ENCODE results near the gene OR14A2.
"Not testable (repeated sequence)": the region's sequence is repeated elsewhere in the genome, so short reads cannot be mapped to it uniquely, and the experiment has no call there.

The OR14A2 gene

DNA sequence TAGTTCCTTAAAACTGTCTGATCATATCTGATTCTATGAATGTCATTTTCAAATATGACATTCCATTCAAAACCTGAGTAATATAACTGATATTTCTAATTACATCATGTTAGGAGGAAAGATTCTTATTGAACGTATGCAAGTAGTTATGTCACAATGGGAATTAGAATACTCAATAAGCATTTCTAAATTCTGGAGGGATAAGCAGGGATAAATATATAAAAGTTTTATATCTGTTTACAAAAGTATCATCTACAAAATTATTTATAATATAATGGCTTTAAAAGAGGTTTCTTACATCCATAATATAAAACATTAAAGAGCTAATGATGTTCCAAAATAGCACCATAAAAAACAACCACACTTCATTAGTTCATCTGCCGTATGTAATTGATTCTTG, at the start of gene OR14A2:
Gene OR14A2 (minus strand): TSS at position 101 of the 400 bp plus-strand sequence.
- no peak for DNase-seq

DNA sequence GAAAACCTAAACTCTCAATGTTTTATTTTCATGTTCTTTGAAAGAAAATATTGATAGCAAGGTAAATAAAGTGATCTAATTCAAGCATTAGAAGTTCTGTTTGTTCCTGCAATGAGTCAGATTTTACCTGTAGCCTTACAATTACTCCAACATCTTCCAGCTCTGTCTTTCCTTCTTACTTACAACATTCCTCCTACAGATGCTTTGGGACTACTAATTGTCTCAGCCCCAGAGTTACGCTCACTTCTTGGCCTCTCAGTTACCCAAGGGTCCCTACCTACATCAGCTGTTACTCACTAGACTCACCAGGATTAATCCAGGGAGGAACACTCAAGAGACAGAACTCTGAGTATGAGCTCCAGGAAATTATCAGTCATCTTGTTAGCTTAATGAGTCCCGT, 49.6 kb upstream of the OR14A2 start:
- DNase-seq, result no peak

DNA sequence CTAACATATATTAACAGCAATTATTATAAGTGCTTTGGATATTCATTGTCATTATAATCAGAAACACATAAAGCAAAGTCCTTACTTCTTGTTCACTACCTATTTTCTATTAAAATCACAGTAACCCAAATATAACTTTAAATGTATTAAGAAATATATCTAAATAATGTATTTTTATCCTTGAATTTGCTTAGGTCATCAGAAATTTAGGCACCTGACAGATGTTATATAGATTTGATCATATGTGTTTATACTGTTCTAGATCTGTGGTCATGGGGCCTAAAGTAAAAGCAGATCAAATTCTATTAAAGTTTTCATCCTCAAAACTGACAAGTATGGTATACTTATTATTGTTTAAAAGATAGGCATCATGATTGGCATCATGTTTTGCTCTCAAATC, 21.7 kb upstream of the OR14A2 start:
- DNase-seq, result no peak

DNA sequence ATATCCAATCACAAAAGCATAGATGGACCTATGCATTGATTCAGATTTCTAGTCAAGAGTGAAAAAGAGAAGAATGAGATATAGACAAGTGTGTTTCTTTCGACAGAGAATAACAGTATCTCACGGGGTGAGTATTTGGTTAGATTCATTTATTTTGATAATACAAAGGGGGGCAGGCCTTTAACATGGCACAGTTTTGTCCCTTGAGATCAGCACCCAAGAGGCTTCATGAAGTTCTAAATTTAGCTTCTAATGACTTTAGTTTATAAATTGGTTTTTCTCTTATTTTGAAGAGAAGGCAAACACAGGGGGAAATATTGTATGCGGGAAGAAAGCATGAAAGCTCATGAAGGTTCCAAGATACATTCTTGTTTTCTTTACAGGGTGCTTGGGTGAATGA, 12.5 kb upstream of the OR14A2 start, which contains the start of gene OR1C1:
Gene OR1C1 (minus strand): TSS at position 101 of the 400 bp plus-strand sequence. CDS start 2,150 bp downstream, outside the sequence.
- DNase-seq, result no peak

DNA sequence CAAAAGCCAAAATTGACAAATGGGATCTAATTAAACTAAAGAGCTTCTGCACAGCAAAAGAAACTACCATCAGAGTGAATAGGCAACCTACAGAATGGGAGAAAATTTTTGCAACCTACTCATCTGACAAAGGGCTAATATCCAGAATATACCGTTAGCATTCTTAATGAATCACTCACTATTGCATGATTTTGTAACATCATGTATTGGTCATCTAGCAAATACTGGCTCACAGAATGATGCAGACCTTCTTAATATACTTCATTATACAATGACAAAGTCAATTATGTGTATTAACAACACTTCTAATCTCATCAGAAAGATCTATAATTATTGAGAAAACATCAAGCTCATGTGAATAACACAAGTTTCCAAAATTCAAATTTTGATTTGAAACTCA, 6.4 kb upstream of the OR14A2 start:
- DNase-seq, result not testable (repeated sequence)

DNA sequence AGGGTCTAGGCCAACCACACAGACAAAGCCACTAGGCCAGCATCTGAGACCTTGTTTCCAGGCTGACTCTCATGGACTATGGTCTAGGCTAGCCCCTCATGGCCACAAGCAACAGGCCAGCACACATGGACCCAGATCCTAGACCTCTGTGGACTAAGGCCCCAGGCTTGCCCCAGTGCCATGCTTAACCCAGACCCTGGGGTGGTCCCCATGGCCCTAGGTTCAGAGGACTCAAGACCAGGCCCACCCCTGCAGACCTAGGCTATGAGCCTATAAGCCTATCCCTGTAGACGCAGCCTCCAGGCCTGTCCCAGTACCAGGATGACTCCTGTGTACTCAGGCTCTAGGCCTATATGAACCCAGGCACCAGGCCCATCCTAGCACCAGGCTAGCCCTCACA, 1.9 kb upstream of the OR14A2 start:
- no peak for DNase-seq

DNA sequence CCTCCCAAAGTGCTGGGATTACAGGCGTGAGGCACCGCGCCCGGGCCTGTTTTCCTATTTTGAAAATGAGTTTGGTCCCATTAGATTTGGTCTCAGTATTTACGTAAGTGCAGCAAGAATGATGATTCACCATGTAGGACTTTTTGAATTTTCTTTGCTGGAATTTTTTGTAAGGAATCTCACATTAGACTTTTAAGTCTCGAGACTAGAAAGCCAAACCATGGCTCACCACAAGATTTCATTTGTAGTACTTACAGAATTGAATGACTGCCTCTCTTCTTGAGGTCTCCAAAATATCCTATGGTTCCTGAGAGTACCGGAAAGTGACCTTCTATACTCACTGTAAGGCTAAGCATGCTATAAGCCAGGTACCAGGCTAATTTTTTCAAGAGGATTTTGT, 325 bp downstream of the OR14A2 start:
- no peak for DNase-seq

DNA sequence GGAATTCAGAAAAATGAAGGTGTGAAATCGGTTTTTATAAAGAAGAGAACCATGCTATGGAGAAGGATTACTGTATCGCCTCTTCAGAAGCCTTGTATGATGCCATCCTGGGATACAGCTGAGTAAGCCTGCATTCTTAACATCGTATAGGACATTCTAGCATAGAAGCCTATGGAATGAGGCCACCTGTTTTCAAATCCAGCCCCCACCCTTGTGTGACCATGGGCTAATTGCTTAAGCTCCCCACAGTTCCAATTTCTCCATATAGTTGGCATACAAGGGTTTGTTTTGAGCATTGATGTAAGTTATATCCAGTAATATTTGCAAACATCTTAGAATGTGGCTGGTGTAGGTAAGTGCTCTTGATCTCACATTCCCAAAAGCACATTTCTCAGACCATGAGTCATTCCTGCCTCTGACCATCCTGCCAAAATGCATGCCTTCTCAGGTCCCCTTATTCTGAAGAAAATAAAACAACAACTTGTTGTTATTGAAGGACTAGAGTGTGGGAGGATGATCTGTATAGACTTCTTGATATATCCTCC, 1.5 kb downstream of the OR14A2 start:
- DNase-seq, result no peak

DNA sequence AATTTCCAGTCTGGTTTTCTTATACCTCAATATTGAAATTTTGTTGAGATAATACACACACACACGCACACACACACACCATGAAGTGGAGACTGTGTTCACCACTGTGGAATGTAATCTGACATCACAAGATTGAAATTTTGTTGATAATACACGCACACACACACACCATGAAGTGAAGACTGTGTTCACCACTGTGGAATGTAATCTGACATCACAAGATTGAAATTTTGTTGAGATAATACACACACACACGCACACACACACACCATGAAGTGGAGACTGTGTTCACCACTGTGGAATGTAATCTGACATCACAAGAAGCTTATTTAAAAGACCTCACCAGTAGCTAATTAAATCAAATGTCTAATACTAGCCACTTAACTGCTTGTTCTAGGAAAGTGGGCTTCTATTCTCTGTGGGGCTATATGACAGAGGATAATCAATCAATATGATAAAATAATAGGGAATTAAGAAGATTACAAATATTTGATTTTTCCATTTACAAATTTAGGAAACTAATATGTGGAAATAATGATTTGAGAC, 5.7 kb downstream of the OR14A2 start:
- DNase-seq, result not testable (repeated sequence)

DNA sequence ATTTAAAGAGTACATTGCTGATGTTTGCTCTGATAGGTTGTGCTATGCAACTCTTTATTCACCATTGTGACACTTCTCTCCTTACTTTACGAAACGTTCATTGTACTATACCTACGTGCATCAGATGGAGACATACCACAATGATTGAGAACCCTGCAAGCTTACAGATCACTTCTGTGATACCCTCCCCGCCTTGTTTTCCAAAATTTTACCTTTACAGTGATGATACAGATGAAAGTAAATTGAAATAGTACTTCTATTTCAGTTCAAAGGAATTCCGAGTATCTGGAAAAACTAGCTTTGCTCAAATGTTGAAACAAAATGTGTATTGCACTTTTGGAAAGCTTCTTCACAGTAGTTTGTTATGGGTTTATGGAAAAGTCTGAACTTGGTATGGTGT, 6.2 kb downstream of the OR14A2 start:
- DNase-seq, result no peak

DNA sequence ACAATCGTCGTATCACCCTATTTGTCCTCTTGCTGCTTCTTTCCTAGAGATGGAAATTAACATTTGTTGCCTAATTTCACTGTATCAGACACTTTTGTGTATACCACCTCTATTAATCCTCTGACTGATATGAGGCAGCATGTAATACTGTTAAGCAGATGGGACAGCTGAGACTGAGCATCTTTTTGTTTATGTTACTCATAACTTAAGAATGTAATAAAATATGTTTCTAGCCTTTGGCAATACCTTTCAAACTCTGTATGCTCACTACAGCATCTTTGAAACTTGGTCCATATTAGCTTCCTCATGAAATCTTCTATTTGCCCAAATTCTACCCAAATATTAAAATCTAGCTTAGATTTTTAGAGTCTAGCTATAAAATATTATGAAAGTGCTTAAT, 7.2 kb downstream of the OR14A2 start:
- DNase-seq, result no peak

DNA sequence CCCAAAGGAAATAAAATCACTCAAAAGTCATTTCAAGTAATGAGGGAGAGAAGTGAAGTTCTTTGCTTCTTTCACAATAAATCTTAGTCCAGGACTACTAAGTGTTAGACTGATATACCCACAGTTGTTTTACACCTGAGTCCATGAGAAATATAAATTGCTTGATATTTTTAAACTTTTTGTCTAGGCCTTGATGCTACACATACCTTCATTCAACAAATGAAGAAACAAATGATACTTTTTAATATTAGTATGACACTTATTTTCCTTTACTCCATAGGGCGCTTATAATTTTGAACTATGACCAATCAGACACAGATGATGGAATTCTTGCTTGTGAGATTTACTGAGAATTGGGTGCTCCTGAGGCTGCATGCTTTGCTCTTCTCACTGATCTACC, 9.6 kb downstream of the OR14A2 start, which contains the start of gene OR14K1:
Gene OR14K1 (plus strand): TSS at position 301 of the 400 bp plus-strand sequence. CDS start 0 bp downstream, at position 301.
- no peak for DNase-seq

DNA sequence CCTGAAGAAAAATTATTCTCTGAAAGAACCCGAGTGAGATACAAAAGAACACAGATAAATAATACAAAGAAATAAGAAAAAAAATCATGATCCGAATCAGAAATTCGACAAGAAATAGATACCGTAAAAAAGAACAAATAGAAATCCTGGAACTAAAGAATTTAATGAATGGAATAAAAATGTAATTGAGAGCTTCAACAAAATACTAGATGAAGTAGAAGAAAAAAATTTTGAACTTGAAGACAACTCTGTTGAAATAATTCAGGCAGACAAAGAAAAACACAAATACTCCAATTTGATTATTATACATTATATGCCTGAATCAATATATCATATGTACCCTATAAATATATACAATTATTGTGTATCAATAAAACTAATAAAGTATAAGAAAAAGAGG, 26.7 kb downstream of the OR14A2 start:
- no peak for DNase-seq

DNA sequence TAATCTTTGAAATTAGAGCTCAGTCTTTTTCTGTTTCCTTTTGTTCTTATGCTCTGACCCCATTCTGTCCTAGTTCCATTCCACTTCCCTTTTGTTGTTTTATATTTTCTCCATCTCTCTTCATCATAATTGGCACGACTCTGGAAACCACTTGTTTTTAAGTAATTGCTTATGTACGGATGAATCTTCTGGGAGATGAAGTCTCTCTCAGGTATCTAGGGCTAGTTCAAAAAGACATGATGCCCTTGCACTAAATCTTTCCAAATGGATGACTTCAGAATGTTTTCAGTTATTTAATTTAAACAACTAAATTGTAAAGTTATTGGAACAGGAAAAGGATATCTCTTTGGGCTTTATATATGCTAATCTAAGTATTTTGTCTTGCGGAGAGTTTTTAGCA, 31.4 kb downstream of the OR14A2 start, which contains the start of gene OR6F1:
Gene OR6F1 (minus strand): TSS at position 101 of the 400 bp plus-strand sequence. CDS start 3,891 bp downstream, outside the sequence.
- DNase-seq, result no peak

DNA sequence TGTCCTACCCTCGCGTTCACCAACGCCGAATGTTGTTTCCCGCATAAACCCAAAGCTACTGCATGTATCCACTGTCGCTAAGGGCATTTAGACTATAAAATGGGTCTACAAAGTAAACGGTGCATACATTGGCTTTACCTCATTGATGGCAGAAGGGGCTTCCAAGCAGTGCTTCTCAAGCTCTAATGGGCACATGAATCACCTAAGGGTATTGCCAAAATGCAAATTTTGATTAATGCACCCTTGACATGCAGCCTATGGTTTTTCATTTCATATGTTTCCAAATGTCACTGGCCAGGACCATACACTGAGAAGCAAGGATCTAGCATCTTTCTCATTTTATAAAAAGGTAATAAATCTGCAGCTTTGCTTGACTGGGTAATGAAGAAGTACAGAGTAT, 34.2 kb downstream of the OR14A2 start:
- no peak for DNase-seq

DNA sequence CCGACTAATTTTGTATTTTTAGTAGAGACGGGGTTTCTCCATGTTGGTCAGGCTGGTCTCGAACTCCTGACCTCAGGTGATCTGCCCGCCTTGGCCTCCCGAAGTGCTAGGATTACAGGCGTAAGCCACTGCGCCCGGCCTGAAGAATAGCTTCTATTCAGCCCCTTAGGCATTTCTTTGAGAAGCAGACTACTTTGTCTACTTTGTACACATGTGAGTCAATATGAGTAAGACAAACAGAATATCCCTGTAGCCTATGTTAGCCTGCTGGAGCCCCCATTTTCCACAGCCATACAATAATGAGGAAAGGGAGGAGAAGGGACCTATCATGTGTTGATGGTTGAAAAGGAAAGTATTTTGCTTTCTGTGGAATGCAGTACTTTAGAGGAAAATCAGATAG, 37.3 kb downstream of the OR14A2 start:
- not testable (repeated sequence) for DNase-seq

DNA sequence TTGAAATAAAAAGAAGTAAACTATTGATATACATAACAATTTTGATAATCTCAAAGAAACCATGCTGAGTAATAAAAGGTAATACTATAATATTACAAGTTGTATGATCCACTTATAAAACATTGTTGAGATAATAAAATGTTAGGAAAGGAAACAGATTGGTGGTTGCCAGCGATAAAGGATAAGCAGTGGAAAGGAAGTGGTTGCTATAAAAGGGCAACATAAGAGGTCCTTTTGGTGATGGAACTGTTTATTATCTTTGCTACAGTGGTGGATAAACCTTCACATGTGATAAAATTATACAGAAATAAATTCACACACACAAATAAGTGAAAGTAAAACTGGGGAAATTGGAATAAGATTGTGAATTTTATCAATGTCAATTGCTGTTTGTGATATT, 46.6 kb downstream of the OR14A2 start:
- no peak for DNase-seq

DNA sequence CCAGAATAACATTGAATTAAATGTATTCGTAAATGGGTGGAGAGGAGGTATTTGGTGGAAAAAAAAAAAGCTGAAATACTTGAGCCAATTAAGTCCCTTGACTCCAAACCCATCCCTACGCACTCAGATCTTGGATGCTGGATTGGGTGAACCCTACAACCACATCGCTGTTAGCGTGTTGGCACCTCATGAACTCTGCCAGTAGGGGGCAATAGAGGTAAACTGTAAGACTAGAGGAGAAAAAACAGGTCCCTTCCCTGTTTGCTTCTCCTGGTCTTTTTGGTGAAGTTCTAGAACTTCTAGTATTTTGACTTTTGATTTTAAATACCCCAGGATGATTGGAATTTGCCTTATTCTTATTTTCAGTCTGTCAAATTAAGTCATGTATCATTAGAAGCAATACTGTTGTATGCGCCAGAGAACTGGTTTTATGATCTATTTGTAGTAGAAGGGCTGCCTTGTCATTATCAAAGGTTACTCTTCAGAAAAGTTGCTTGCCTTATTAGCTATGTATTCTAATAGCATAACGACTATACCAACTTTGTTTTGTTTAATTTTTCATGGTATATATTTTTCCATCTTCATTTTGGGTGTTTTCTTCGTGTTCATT, 66.5 kb downstream of the OR14A2 start:
- peak; percentile 39 for DNase-seq

DNA sequence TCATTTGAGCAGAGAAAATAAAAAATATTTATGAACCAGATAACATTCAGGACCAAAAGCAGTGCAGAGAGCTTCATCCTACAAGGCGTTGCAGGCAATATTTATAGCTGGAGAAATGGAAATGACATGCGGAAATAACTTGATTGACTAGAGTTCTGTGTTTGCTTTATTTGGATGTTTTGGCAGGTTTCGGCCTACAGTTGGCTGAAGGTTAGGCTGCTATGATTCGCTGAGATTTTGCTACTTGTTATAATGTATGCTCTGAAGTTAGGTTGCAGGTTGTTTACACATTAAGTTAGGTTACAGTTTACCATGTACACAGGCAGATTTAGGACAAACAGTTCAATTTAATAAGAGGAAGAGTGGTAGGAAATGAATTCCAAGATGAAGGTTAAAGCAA, 67.8 kb downstream of the OR14A2 start:
- no peak for DNase-seq

DNA sequence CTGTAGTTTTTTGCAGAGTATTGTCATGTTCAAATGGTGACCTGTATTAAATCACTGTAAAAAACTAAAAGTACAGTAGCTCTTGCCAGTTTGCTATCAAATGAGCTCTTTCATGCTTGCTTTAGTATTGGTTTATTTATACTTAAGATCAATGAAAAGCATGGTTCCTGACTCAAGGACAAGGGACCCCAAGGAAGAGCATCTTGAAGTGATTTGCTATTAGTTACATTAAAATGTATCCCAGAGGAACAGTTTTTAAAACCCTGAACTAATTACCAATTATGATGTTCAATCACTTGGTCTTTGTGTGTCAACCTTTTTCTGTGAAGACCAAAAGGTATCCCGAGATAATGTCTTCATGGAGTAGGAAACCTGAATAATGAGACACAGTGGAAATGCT, 68.3 kb downstream of the OR14A2 start, which contains the start of gene OR13G1:
Gene OR13G1 (minus strand): TSS at position 101 of the 400 bp plus-strand sequence. CDS start 6,698 bp downstream, outside the sequence.
- no peak for DNase-seq

All from CD4-positive, alpha-beta T cell treated with Interleukin-17A for 1 hour (primary cell).